Activated CD4-positive, alpha-beta T cell treated with anti-CD3 and anti-CD28 coated beads, Interleukin-2, amount 10 ng/mL, durations not matched to agents 24 days and 14 days (primary cell): ENCODE data around the gene KLHL6. TPM values are rescaled to one million over a fixed set of nuclear protein-coding genes. Genes with fewer than 3 reads are reported as not detected.
A peak's percentile ranks its signal among the peaks of the same experiment; 100 is the strongest.
"Not testable (repeated sequence)": the region's sequence is repeated elsewhere in the genome, so short reads cannot be mapped to it uniquely, and the experiment has no call there.

ENCODE experiments used
- DNase-seq: peaks from one replicate; pipeline ENCODE4 v3.0.0; 2022
- H3K27ac Mint-ChIP-seq: one replicate; pipeline ENCODE4 v1.8.0; 2022; ENCODE audit warnings: mild to moderate bottlenecking, mixed read lengths
- H3K27me3 Mint-ChIP-seq: one replicate; pipeline ENCODE4 v1.8.0; 2022; ENCODE audit warnings: mixed read lengths
- H3K36me3 Mint-ChIP-seq: one replicate; pipeline ENCODE4 v1.8.0; 2022; ENCODE audit warnings: low read depth, mild to moderate bottlenecking, mixed read lengths
- H3K4me1 Mint-ChIP-seq: one replicate; pipeline ENCODE4 v1.8.0; 2021; ENCODE audit warnings: mixed read lengths
- H3K4me3 Mint-ChIP-seq: one replicate; pipeline ENCODE4 v1.8.0; 2022; ENCODE audit warnings: mild to moderate bottlenecking, moderate library complexity, mixed read lengths
- H3K9me3 Mint-ChIP-seq: one replicate; pipeline ENCODE4 v1.8.0; 2021; ENCODE audit warnings: mixed read lengths
- intact Hi-C: fragments of 100-400 bp; cut with micrococcal nuclease; formaldehyde crosslinking; loops from one replicate; pipeline ENCODE4 v1.15.1; 2023
- total RNA-seq: library from RNA; stranded (reverse); gene quantifications from 2 replicates; pipeline ENCODE4 v1.2.3, GENCODE V29; 2022

The KLHL6 gene
- total RNA-seq, 1 donor from 2014 or later, result 44.9 TPM

- Mint-ChIP-seq H3K4me3 (no peak overlapping the region), H3K4me1 (peaks cover 25% of the 10 kb centered on the region), H3K36me3 (no peaks in the 10 kb centered on the region), H3K27me3 (peaks cover 12% of the 10 kb centered on the region), H3K27ac (no peak overlapping the region), H3K9me3 (peaks cover 7% of the 10 kb centered on the region)
- DNase-seq, result no peak
- intact Hi-C loops, result no loop called here
These were observed 26.1 kb upstream of the KLHL6 start for GRCh38 chr3:183581496-183582155.

GRCh38 chr3:183579967-183580900 lies 24.7 kb upstream of the KLHL6 start:
- Mint-ChIP-seq H3K4me1 (peaks cover 19% of the 10 kb centered on the region), H3K36me3 (no peaks in the 10 kb centered on the region), H3K27me3 (peaks cover 16% of the 10 kb centered on the region), H3K27ac (no peak overlapping the region), H3K4me3 (no peak overlapping the region), H3K9me3 (peaks cover 7% of the 10 kb centered on the region)
- intact Hi-C loops, result no loop called here
- DNase-seq, result no peak

- intact Hi-C loops, result no loop called here
- Mint-ChIP-seq H3K4me1 (peaks cover 16% of the 10 kb centered on the region), H3K27ac (no peak overlapping the region), H3K36me3 (no peaks in the 10 kb centered on the region), H3K9me3 (peaks cover 7% of the 10 kb centered on the region), H3K27me3 (peaks cover 16% of the 10 kb centered on the region), H3K4me3 (no peak overlapping the region)
- no peak for DNase-seq
These were observed 22.7 kb upstream of the KLHL6 start for GRCh38 chr3:183578179-183578578.

GRCh38 chr3:183577346-183577745 lies 21.8 kb upstream of the KLHL6 start:
- Mint-ChIP-seq H3K27me3 (peaks cover 16% of the 10 kb centered on the region), H3K9me3 (peaks cover 7% of the 10 kb centered on the region), H3K4me1 (peaks cover 16% of the 10 kb centered on the region), H3K4me3 (no peak overlapping the region), H3K27ac (no peak overlapping the region), H3K36me3 (no peaks in the 10 kb centered on the region)
- intact Hi-C loops, result no loop called here
- DNase-seq, result no peak

- no peak overlapping the region for H3K4me3 Mint-ChIP-seq
- H3K36me3 Mint-ChIP-seq, result no peaks in the 10 kb centered on the region
- peaks cover 7% of the 10 kb centered on the region for H3K9me3 Mint-ChIP-seq
- no peak for DNase-seq
- intact Hi-C loops, result no loop called here
- peaks cover 16% of the 10 kb centered on the region for H3K4me1 Mint-ChIP-seq
- no peak overlapping the region for H3K27ac Mint-ChIP-seq
- H3K27me3 Mint-ChIP-seq, result peaks cover 16% of the 10 kb centered on the region
These were observed 21.1 kb upstream of the KLHL6 start for GRCh38 chr3:183576487-183577107.

GRCh38 chr3:183572935-183573334 lies 17.4 kb upstream of the KLHL6 start:
- Mint-ChIP-seq H3K9me3 (peaks cover 2% of the 10 kb centered on the region), H3K4me1 (peaks cover 6% of the 10 kb centered on the region), H3K4me3 (no peak overlapping the region), H3K36me3 (no peaks in the 10 kb centered on the region), H3K27ac (no peak overlapping the region), H3K27me3 (peaks cover 15% of the 10 kb centered on the region)
- no peak for DNase-seq
- intact Hi-C loops, result no loop called here

GRCh38 chr3:183570191-183570590 lies 14.7 kb upstream of the KLHL6 start:
- H3K27me3 Mint-ChIP-seq, H3K9me3 Mint-ChIP-seq, H3K36me3 Mint-ChIP-seq, H3K4me1 Mint-ChIP-seq, intact Hi-C loops, H3K4me3 Mint-ChIP-seq, DNase-seq, H3K27ac Mint-ChIP-seq: not testable (repeated sequence)

- Mint-ChIP-seq H3K27me3 (peaks cover 6% of the 10 kb centered on the region), H3K4me3 (no peak overlapping the region), H3K9me3 (peaks cover 6% of the 10 kb centered on the region), H3K36me3 (no peaks in the 10 kb centered on the region), H3K27ac (no peak overlapping the region), H3K4me1 (peaks cover 9% of the 10 kb centered on the region)
- intact Hi-C loops, result no loop called here
- no peak for DNase-seq
These were observed 11.4 kb upstream of the KLHL6 start for GRCh38 chr3:183566880-183567279.

GRCh38 chr3:183564046-183564445 lies 8.5 kb upstream of the KLHL6 start:
- Mint-ChIP-seq H3K27ac (no peak overlapping the region), H3K4me1 (peaks cover 9% of the 10 kb centered on the region), H3K4me3 (no peak overlapping the region), H3K9me3 (peaks cover 6% of the 10 kb centered on the region), H3K36me3 (no peaks in the 10 kb centered on the region), H3K27me3 (peaks cover under 1% of the 10 kb centered on the region)
- no peak for DNase-seq
- intact Hi-C loops, result no loop called here

- Mint-ChIP-seq H3K27ac (no peak overlapping the region), H3K27me3 (no peaks in the 10 kb centered on the region), H3K4me1 (peaks cover 11% of the 10 kb centered on the region), H3K36me3 (no peaks in the 10 kb centered on the region), H3K4me3 (no peak overlapping the region), H3K9me3 (peaks cover 6% of the 10 kb centered on the region)
- intact Hi-C loops, result no loop called here
- no peak for DNase-seq
These were observed 8.0 kb upstream of the KLHL6 start for GRCh38 chr3:183563536-183563874.

- Mint-ChIP-seq H3K27me3 (no peaks in the 10 kb centered on the region), H3K9me3 (no peaks in the 10 kb centered on the region), H3K27ac (no peak overlapping the region), H3K4me1 (peaks cover 31% of the 10 kb centered on the region), H3K4me3 (no peak overlapping the region), H3K36me3 (no peaks in the 10 kb centered on the region)
- intact Hi-C loops, result no loop called here
- peak; percentile 80 for DNase-seq
These were observed 5.1 kb upstream of the KLHL6 start for GRCh38 chr3:183560607-183561006.

- Mint-ChIP-seq H3K27me3 (no peaks in the 10 kb centered on the region), H3K4me1 (peaks cover 41% of the 10 kb centered on the region), H3K36me3 (peaks cover 12% of the 10 kb centered on the region), H3K27ac (no peak overlapping the region), H3K9me3 (no peaks in the 10 kb centered on the region), H3K4me3 (no peak overlapping the region)
- intact Hi-C loops, result loop anchor here (5.0 to 10.0 kb wide), 3 partner anchors 206 to 596 kb away; partner anchors contain the start of gene DVL3
- DNase-seq, result no peak
These were observed 3.0 kb upstream of the KLHL6 start for GRCh38 chr3:183558495-183558894.

GRCh38 chr3:183556722-183557121 lies 1.2 kb upstream of the KLHL6 start:
- no peaks in the 10 kb centered on the region for H3K9me3 Mint-ChIP-seq
- peaks cover 47% of the 10 kb centered on the region for H3K4me1 Mint-ChIP-seq
- peaks cover 24% of the 10 kb centered on the region for H3K36me3 Mint-ChIP-seq
- DNase-seq, result no peak
- H3K27me3 Mint-ChIP-seq, result no peaks in the 10 kb centered on the region
- peak overlapping the region; percentile 95 for H3K4me3 Mint-ChIP-seq
- H3K27ac Mint-ChIP-seq, result peak overlapping the region; percentile 99
- intact Hi-C loops, result loop anchor here (5.0 to 10.0 kb wide), 3 partner anchors 208 to 598 kb away; partner anchors contain the start of gene DVL3

- Mint-ChIP-seq H3K27me3 (no peaks in the 10 kb centered on the region), H3K36me3 (peaks cover 33% of the 10 kb centered on the region), H3K4me3 (peak overlapping the region; percentile 95), H3K4me1 (peaks cover 62% of the 10 kb centered on the region), H3K9me3 (no peaks in the 10 kb centered on the region), H3K27ac (peak overlapping the region; percentile 99)
- intact Hi-C loops, result loop anchor here (1.0 to 10.0 kb wide), 8 partner anchors 14 to 600 kb away; partner anchors contain the start of genes DVL3 and YEATS2
- peak; percentile 78 for DNase-seq
These were observed 1.1 kb downstream of the KLHL6 start for GRCh38 chr3:183554377-183554776.
